K562 (cell line): ENCODE data around the gene CCDC32. TPM values are rescaled to one million over a fixed set of nuclear protein-coding genes. Genes with fewer than 3 reads are reported as not detected.

Source experiments
- ATAC-seq: fragments of 200-7000 bp; cut with Tn5 transposase; 3 replicates; pipeline ENCODE4 v1.9.1; 2020; ENCODE audit warnings: moderate library complexity
- BruUV-seq: library from RNA; stranded (reverse); fragments of 400-500 nt; replicated peaks from 2 replicates; lab custom pipeline; 2021; lab: Mats Ljungman, UMichigan
- CTCF ChIA-PET: fragments of 300-600 bp; formaldehyde crosslinking; extraction: SDS; loops from one replicate; lab custom pipeline; 2021; ENCODE audit warnings: low intra/inter-chr PET ratio; lab: Yijun Ruan, JAX
- POLR2A ChIA-PET: fragments of 300-600, 350-650 bp; sonication (Branson Sonifier 250); formaldehyde crosslinking; extraction: SDS; loops from one replicate; lab custom pipeline; 2021; ENCODE audit warnings: antibody characterized with exemption, inconsistent platforms; lab: Yijun Ruan, JAX
- DNase-seq, 4 experiments: peaks; one replicate each; pipeline versions ENCODE4 v3.0.0 to v3.0.0-alpha.2; 2011 to 2018; ENCODE audit warnings: low spot score in 3 of 4, mixed read lengths in 3 of 4; ENCODE audit errors: extremely low read depth in 1 of 4
- FAIRE-seq: peaks from 2 replicates; lab custom pipeline; 2011; peaks lifted over from hg19 to GRCh38; lab: Jason Lieb, UNC
- H2AFZ ChIP-seq: 2 replicates; pipeline ENCODE4 v1.6.0; 2011; ENCODE audit warnings: low read depth, low read length, control low read depth, inconsistent platforms
- H3K27ac ChIP-seq: fragments of 200-600 bp; 3 replicates; pipeline ENCODE4 v1.8.0; 2011; ENCODE audit warnings: low read depth, mild to moderate bottlenecking, control low read depth, inconsistent platforms, low read length, moderate library complexity, mixed read lengths; ENCODE audit errors: extremely low read depth
- H3K27me3 ChIP-seq, 2 experiments: fragments of 300-600 bp in 1 of 2; 2 replicates in 1 of 2; 3 replicates in 1 of 2; pipeline versions ENCODE4 v1.6.0 to v1.8.0; 2011; ENCODE audit warnings: inconsistent platforms in 2 of 2, low read length in 2 of 2, mild to moderate bottlenecking in 1 of 2, mixed read lengths in 1 of 2, moderate library complexity in 1 of 2; ENCODE audit not compliant: control insufficient read depth in 2 of 2, insufficient read depth in 2 of 2
- H3K36me3 ChIP-seq: fragments of 300-600 bp; 3 replicates; pipeline ENCODE4 v1.8.0; 2011; ENCODE audit warnings: mild to moderate bottlenecking, low read length, inconsistent platforms; ENCODE audit not compliant: control insufficient read depth, insufficient read depth
- H3K4me1 ChIP-seq, 2 experiments: fragments of 200-600 bp in 1 of 2; replicated peaks in 1 of 2; 2 replicates in 1 of 2; 3 replicates in 1 of 2; pipeline versions ENCODE4 v1.5.1 to v1.8.0; 2011; ENCODE audit warnings: inconsistent platforms in 2 of 2, low read length in 2 of 2, mild to moderate bottlenecking in 1 of 2, mixed read lengths in 1 of 2, moderate library complexity in 1 of 2; ENCODE audit not compliant: control insufficient read depth in 2 of 2, insufficient read depth in 2 of 2
- H3K4me2 ChIP-seq: 2 replicates; pipeline ENCODE4 v1.6.1; 2011; ENCODE audit warnings: low read length, control low read depth, inconsistent platforms, mixed read lengths; ENCODE audit not compliant: insufficient read depth
- H3K4me3 ChIP-seq: fragments of 200-600 bp; sonication (generic), shearing (Covaris generic); 2 replicates; pipeline ENCODE4 v1.5.1; 2016; ENCODE audit warnings: control low read depth, inconsistent platforms
- H3K79me2 ChIP-seq: fragments of 200-600 bp; 3 replicates; pipeline ENCODE4 v1.8.0; 2011; ENCODE audit warnings: low read length, inconsistent platforms; ENCODE audit not compliant: control insufficient read depth, insufficient read depth
- H3K9ac ChIP-seq, 2 experiments: 2 replicates each; pipeline versions ENCODE4 v1.6.0 to v1.6.1; 2011; ENCODE audit warnings: low read depth in 2 of 2, low read length in 2 of 2, control low read depth in 1 of 2, inconsistent platforms in 1 of 2, mild to moderate bottlenecking in 1 of 2, mixed read lengths in 1 of 2; ENCODE audit not compliant: insufficient read depth in 1 of 2
- H3K9me1 ChIP-seq: one replicate; pipeline ENCODE4 v1.6.0; 2011; ENCODE audit warnings: inconsistent platforms, mild to moderate bottlenecking, low read length, moderate library complexity; ENCODE audit not compliant: control insufficient read depth, insufficient read depth
- H3K9me3 ChIP-seq: replicated peaks from 2 replicates; pipeline ENCODE4 v1.5.1; 2011; ENCODE audit warnings: low read depth, low read length, inconsistent platforms; ENCODE audit not compliant: control insufficient read depth, insufficient read depth
- H4K20me1 ChIP-seq: replicated peaks from 2 replicates; pipeline ENCODE4 v1.6.1; 2011; ENCODE audit warnings: low read length, inconsistent platforms, mixed read lengths; ENCODE audit not compliant: control insufficient read depth, insufficient read depth
- EHMT2 ChIP-seq: fragments of 450-650 bp; IDR thresholded peaks from 2 replicates; pipeline ENCODE4 v1.6.1; 2018; ENCODE audit warnings: antibody characterized with exemption
- POLR2G ChIP-seq: fragments of 200-400 bp; formaldehyde crosslinking; IDR thresholded peaks from 2 replicates; pipeline ENCODE4 v1.6.1; 2017; ENCODE audit warnings: low read depth, mild to moderate bottlenecking, antibody characterized with exemption, low read length, moderate library complexity
- WGBS: fragments of 100-300 bp; shearing (Covaris generic); methylation state at CpG from one replicate; pipeline ENCODE4 v1.1.6; 2016; ENCODE audit warnings: low coverage, mixed read lengths; ENCODE audit not compliant: insufficient coverage; ENCODE audit errors: missing lambda C conversion rate; 5-methylcytosine and 5-hydroxymethylcytosine counted together
- in situ Hi-C: fragments of 300-500 bp; cut with MboI; formaldehyde crosslinking; loops from 4 replicates; pipeline ENCODE4 v1.15.0; 2018; ENCODE audit warnings: inconsistent platforms, mixed read lengths
- intact Hi-C: fragments of 100-400 bp; cut with micrococcal nuclease; formaldehyde crosslinking; loops from 2 replicates; pipeline ENCODE4 v1.14.2; 2022
- polyA plus RNA-seq, 8 experiments: library from polyadenylated mRNA; depleted of rRNA in 4 of 8; stranded (reverse) in 5 of 8; unstranded in 3 of 8; fragments of >200 nt; fragmentation: Nextera tagmentation in 2 of 8; fragmentation: Illumina TruSeq in 1 of 8; extraction: Ambion mirVana in 2 of 8; extraction: Trizol in 1 of 8; gene quantifications; 2 replicates each; pipeline versions ENCODE4 v1.2.1 to v1.2.3, GENCODE V29; 2011 to 2014; ENCODE audit warnings: inconsistent platforms in 1 of 8, missing spikeins in 1 of 8
- total RNA-seq, 7 experiments: library from RNA; depleted of rRNA in 6 of 7; stranded (reverse); fragments of >200 nt in 6 of 7; fragmentation: Illumina TruSeq in 2 of 7; extraction: Trizol in 2 of 7; gene quantifications; 2 replicates each; pipeline versions ENCODE4 v1.2.1 to v1.2.3, GENCODE V29; 2011 to 2021; ENCODE audit warnings: low replicate concordance in 1 of 7
- TF ChIP-seq, protein P1 (sequence below), 3 experiments: fragments of 200-800 bp in 1 of 3; fragments of 250-450 bp in 1 of 3; fragments of 450-650 bp in 1 of 3; sonication (Bioruptor Pico) in 1 of 3; sonication (Bioruptor generic) in 1 of 3; formaldehyde crosslinking in 1 of 3; IDR thresholded peaks; 2 replicates each; pipeline versions ENCODE4 v1.6.1 to v1.8.0; 2016 to 2022; ENCODE audit warnings: mild to moderate bottlenecking in 2 of 3, missing genetic modification characterization in 2 of 3, missing compliant biosample characterization in 1 of 3, moderate library complexity in 1 of 3

Gene CCDC32
- total and polyA plus RNA-seq, 9 of the 15 experiments (the other 6 are each of a cell fraction or from before 2014, with no cell fraction given): 22.2 to 94.8 (median 37.1) TPM

DNA sequence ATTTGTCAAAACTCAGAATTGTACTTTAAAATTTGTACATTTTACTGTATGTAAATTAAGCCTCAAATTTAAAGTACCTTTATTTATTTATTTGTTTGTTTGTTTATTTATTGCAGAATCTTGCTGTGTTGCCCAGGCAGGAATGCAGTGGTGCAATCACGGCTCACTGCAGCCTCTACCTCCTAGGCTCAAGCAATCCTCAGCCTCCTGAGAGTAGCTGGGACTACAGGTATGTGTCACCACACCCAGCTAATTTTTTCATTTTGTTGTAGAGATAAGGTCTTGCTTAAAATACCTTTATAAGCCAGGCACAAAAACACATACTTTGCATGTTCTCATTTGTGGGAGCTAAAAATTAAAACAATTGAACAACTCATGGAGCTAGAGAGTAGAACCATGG lies 56.6 kb downstream of the CCDC32 start:
- Histone ChIP-seq H3K4me3 (no peak overlapping the region), H4K20me1 (no peaks in the 10 kb centered on the region), H2AFZ (no peak overlapping the region), H3K9ac (no peak overlapping the region), H3K36me3 (no peaks in the 10 kb centered on the region), H3K27ac (no peak overlapping the region), H3K27me3 (no peaks in the 10 kb centered on the region), H3K4me1 (peaks cover 20 to 24% of the 10 kb centered on the region in 2 experiments), H3K9me3 (no peaks in the 10 kb centered on the region), H3K4me2 (no peak overlapping the region), H3K79me2 (no peaks in the 10 kb centered on the region), H3K9me1 (peaks cover 4% of the 10 kb centered on the region)
- intact Hi-C loops: loop anchor here (5.0 kb wide), 2 partner anchors 36 to 66 kb away; partner anchors contain the start of genes BAHD1 and CHST14
- no peak for DNase-seq
- FAIRE-seq: no peak
- in situ Hi-C loops: no loop called here
- ATAC-seq: no peak
- TF ChIP-seq EHMT2: no peak
- TF ChIP-seq, protein P1, sequence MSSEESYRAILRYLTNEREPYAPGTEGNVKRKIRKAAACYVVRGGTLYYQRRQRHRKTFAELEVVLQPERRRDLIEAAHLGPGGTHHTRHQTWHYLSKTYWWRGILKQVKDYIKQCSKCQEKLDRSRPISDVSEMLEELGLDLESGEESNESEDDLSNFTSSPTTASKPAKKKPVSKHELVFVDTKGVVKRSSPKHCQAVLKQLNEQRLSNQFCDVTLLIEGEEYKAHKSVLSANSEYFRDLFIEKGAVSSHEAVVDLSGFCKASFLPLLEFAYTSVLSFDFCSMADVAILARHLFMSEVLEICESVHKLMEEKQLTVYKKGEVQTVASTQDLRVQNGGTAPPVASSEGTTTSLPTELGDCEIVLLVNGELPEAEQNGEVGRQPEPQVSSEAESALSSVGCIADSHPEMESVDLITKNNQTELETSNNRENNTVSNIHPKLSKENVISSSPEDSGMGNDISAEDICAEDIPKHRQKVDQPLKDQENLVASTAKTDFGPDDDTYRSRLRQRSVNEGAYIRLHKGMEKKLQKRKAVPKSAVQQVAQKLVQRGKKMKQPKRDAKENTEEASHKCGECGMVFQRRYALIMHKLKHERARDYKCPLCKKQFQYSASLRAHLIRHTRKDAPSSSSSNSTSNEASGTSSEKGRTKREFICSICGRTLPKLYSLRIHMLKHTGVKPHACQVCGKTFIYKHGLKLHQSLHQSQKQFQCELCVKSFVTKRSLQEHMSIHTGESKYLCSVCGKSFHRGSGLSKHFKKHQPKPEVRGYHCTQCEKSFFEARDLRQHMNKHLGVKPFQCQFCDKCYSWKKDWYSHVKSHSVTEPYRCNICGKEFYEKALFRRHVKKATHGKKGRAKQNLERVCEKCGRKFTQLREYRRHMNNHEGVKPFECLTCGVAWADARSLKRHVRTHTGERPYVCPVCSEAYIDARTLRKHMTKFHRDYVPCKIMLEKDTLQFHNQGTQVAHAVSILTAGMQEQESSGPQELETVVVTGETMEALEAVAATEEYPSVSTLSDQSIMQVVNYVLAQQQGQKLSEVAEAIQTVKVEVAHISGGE (CRISPR knock-in tag; IDR thresholded peaks at IDR 0.05): no peak
- TF ChIP-seq POLR2G: no peak
- 89% methylated on average over 1 of the region's 1 CpG for WGBS
- ChIA-PET POLR2A (interaction anchor here (0.6 to 1.1 kb wide), 2 partner anchors 11 to 1894 kb away, joined by 3 read pairs; no protein-coding TSS in a partner anchor), CTCF (no interaction called here)
- BruUV-seq: no TSS peak
